HG02852 (cell line): ENCODE measurements around the gene TAAR8.
"Not testable (repeated sequence)": the region's sequence is repeated elsewhere in the genome, so short reads cannot be mapped to it uniquely, and the experiment has no call there.

Source experiments
- ATAC-seq: cut with Tn5 transposase; IDR thresholded peaks from one replicate; pipeline ENCODE4 v1.9.1; 2021; ENCODE audit warnings: mild to moderate bottlenecking, moderate library complexity; ENCODE audit not compliant: unreplicated experiment

TAAR8 gene

DNA sequence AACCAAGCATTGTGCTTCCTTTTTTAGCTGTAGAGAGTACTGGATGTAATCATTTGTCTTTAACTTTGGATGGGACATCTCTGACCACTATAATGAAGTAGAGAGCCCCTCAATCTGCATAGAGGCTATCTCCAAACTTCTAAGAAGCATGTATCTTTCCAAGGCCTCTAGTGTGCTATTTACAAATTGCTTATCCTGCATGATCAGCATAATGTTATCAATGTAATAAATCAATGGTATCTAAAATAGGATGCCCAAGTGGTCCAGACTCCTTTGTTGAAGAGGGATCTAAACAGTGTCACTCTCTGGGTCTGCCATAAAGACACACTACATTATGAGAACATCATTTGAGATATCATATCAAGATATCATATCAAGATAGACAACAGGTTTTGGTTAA, 7.6 kb upstream of the TAAR8 start:
- ATAC-seq, result no peak

DNA sequence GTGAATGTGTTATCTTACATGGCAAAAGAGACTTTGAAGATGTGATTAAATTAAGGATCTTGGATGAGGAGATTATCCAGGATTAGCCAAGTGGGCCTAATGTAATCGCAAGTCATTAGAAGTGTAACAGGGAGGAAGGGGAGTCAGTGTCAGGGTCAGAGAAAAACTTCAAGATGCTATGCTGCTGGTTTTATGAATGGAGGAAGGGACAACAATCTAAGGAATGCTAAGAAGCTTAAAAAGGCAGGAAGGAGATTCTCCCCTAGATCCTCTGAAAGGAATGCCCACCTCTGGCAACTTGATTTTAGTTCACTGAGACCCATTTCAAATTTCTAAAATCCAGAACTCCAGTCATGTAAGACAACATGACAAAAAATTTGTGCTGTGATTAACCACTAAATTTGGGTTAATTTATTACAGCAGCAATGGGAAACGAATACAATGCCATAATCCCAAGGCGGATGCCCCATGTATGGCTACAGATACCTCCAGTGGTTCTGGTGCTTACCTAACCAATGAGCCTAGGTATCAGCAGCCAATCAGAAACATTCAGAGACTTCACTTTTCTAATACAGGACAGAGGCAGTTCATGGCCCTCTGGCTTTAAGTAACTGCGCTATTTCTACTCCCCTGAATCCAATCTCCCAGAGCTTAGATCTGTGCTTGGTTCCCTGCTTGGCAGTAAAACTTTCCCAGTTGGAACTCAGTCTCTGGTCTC, 3.6 kb upstream of the TAAR8 start:
- ATAC-seq, result no peak

DNA sequence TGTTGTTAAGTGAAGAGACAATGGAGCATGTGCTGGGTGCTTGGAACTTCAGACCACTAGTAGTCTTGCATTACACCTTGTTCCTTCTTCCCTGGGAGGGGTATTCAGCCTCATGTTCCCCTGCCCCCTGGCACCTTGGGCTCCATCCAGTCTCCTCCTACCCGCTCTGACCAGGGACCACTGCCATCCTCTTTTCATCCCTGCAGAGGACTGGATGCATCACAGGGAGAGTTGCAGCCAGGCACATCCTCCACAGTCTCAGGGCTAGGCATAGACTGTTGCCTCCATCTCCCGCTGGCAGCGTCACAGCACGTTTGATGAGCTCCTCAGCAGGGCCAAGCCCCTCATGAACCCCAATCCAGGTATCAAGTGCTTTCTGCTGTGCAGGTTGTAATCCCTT, 1.3 kb upstream of the TAAR8 start:
- ATAC-seq, result no peak

DNA sequence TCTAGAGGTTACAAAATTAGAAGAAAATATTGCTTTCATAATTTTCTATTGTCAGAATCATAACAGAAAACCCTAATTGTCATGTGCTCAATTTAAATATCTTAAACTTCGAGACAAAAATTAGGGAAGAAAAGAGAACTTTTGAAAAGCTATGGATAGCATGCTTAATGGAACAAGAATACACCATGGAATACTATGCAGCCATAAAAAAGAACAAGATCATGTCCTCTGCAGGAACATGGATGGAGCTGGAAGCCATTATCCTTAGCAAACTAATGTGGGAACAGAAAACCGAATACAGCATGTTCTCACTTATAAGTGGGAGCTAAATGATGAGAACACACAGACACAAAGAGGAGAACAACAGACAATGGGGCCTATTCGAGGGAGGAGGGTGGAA, 7.6 kb downstream of the TAAR8 start:
- ATAC-seq, result not testable (repeated sequence)

DNA sequence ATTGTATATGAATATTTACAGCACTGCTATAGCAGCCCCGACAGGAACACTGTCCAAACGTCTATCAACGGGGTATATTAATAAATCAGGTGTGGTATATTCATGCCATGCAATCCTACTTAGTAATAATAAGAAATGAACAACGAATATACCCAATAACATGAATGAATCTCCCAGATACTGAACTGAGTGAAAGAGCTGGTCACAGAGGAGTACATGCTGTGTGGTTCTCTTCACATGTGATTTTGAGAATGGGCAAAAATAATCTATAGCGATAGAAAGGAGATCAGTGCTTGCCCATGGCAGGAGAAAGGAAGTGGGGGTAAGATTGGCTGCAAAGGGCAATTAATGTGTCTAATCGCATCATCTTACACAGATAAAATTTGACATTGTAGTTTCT, 13.9 kb downstream of the TAAR8 start:
- no peak for ATAC-seq

DNA sequence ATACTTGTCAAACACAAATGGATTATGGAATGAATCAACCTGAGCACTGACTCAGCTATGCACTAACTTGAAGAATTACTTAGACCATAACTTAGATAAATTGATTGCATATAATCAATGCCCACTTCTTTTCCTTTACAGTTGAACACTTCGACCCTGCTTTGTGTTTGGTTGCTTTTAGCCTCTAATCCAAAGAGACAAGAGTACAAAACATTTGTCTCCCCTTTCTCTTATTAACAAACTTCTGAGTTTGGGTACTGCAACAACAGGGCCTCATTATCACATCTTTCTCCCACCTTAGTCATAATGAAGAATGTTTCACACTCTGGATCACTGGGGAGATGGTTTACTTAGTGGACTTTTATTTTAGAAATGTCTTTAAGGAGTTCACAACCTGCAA, 15.1 kb downstream of the TAAR8 start:
- no peak for ATAC-seq

DNA sequence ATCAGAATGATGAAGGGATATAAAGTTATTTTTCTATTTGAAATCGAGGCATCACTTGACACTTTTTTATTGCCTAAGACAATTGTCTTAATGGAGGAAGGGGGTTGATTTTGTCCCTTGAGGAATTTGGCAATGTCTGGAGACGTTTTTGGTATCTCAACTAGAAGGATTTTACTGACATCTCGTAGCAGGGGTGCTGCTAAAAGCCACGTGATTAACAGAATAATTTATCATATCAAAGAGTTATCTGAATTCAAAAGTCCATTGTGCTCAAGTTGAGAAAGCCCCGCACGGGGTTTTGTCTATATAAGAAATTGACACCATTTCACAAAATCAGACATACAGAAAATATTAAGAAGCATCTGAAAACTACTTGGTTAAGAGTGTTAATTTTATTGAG, 16.1 kb downstream of the TAAR8 start:
- no peak for ATAC-seq

DNA sequence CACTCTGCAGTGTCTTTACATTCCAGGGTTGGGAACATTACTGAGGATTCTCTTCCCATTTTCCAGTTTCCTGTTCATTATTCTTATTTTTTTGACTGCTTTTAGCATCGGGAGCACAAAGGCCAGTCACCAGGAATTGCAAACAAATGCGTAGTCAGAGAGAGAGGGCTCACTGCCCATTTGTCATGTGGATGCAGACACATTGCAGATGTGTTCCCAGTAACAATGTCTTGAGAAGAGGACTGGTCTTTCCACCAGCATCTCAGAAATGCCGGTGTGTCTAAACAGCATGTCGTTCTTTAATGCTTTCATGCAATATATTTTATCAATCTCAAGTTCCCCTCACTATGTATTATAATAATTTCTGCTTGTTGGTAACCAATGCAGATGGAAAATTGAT, 16.7 kb downstream of the TAAR8 start:
- no peak for ATAC-seq

DNA sequence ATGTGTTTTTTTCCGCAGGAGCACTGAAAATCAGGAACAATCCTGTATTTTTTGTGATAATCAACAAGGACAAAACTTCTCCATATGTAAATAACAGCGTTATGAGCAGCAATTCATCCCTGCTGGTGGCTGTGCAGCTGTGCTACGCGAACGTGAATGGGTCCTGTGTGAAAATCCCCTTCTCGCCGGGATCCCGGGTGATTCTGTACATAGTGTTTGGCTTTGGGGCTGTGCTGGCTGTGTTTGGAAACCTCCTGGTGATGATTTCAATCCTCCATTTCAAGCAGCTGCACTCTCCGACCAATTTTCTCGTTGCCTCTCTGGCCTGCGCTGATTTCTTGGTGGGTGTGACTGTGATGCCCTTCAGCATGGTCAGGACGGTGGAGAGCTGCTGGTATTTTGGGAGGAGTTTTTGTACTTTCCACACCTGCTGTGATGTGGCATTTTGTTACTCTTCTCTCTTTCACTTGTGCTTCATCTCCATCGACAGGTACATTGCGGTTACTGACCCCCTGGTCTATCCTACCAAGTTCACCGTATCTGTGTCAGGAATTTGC, 17.8 kb downstream of the TAAR8 start, which contains the start of gene TAAR6:
TAAR6 (plus strand) TSS at position 102 of the 557 bp plus-strand sequence; CDS start at position 102, 0 bp downstream.
- no peak for ATAC-seq

DNA sequence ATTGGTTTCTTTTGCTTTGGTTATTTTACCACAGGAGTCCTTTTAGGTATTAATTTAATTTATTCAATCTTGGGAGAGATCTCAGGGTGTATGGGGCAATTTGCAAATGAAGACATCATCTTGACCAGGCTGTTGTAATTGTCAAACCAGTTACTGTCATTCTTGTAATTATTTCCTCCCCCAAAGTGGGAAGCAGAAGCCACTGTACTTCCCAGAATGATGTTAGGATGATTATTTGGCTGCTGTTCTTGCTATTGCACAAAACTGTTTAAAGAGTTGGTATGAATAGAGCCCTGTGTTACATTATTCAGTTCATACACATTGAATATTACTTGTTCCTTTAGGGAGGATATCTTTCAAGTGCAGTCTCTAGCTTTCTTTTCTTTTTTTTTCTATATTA, 19.3 kb downstream of the TAAR8 start:
- ATAC-seq, result no peak

DNA sequence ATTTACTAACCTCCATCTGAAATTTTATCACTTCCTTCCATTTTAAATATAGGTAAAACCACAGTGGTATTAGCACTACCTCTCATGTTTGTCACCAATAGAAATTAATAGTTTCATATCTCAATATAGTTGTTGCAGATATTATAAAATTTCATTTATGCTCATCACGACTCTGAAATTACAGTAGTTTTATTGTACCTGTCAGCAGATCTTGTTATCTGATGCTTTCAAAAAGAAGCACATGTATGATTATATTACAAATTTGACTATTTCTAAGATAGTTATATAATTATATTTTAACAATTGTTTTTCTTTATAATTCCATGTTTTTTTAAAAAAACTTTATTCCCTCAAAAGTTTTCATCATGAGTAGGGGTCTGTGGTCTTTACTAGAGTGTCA, 32.2 kb downstream of the TAAR8 start:
- no peak for ATAC-seq

DNA sequence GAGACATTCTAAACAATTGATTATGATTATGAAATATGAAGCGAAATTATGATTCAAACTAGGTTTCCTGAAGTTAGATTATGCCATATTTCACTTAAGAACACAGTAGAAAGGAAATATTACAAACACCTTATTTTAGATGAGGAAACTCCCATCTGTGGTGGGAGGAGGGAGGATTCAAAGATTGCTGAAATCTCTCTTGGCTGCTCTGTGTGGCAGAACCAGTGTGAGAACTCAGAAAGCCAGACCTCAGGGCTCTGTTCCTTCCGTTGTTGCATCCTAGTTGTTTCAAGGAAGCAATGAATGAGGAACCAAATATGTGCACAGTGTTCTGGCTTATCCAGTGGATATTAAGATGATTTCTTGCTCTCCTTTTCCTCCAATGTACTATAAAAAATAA, 35.0 kb downstream of the TAAR8 start:
- no peak for ATAC-seq

DNA sequence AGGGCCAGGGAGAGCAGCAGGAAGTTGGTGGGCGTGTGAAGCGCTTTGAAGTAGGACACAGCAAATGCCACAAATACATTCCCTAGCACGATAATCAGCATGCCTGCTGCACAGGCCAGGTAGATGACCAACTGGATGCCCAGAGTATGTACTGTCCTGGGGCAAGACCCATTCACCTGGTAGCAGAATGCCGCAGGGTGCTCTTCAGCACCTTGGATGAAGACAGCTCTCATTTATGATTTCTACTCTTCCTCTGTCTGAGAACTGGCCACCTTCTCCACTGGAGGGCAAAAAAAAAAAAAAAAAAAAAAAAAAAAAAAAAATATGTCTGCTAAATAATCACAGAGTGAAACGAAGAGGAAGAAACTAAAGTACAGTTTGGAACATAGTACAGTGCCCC, 37.0 kb downstream of the TAAR8 start, which contains the start of gene TAAR5:
TAAR5 (minus strand) TSS at position 288 of the 400 bp plus-strand sequence; CDS start at position 233, 55 bp downstream.
- no peak for ATAC-seq

DNA sequence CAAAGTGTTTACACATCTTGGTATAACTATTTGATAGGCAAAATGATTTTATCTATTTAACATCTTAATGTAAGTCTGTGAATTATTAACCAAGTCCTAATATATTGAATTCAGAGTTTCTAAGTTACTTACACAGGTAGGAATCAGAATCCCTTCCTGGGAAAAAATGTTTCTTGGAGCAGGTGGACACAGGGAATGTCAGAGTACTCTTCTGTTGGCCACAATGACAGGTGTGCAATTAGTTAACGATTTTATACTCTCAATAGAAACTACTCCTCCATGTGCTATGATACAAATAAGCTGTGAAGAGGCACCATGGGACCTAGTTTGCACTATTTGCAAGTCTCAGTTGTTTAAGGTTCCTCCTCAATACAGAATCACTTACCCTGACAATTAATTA, 37.9 kb downstream of the TAAR8 start:
- no peak for ATAC-seq

DNA sequence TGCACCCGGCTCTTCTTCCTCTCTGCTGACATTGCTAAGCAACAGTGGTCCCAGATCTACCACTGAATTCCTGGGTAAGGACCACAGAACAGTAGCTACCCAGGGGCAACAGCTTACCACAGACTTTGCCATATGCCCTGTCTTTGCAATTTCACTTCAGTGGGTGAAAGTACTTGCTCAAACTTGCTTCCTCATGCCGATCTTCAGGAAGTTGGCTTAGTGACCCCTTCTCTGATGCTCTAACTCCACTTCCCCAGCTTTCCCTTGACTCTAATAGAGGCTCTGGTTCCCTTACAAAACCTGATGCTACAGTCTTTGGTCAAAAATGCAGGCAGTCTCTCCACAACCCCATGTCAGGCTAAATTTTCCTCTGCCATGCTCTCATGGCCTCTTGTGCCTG, 40.4 kb downstream of the TAAR8 start:
- ATAC-seq, result no peak

DNA sequence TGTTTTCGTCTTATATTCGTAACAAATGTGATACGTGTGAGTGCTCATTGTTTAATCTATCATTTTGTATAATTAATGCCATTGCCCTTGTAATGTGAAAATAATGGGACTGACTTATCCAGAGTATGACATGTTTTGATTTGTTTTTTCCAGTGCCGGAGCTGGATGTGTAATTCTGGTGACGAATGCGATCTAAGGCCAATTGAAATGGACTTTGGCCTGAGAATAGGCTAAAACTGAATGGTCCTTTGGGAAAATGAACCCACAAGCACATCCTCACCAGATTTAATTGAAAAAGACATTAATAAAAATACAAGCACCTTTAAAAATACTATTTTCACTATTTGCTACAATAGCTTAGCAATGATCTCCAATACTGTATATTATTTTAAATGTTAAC, 43.7 kb downstream of the TAAR8 start:
- ATAC-seq, result no peak

DNA sequence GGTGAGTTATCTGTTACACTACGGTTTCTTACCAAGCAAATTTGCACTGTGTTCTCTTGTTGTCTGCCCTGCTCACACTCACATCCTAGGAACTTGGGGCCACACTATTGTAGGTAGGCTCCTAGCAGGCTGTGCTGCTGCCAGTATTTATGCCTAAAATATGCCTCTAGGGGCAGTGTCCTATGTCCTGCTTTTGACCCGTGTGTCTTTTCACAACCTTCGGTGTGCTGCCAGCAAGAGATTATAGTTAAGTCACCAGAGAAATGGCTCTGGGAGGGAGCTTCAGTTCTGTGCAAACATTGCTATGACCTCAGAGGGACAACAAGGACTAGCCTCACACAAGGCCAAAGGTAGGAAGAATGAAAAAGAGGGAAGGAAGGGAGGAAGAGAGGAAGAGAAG, 46.0 kb downstream of the TAAR8 start:
- ATAC-seq, result no peak

DNA sequence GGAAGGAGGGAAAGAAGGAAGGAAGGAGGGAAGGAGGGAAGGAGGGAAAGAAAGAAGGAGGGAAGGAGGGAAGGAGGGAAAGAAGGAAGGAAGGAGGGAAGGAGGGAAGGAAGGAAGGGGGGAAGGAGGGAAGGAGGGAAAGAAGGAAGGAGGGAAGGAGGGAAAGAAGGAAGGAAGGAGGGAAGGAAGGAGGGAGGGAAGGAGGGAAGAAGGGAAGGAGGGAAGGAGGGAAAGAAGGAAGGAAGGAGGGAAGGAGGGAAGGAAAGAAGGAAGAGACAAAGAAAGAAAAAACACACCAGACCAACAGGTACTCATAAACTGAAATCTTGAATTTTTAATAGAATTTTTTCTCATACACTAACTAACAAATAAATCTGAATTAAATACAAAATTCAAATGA, 48.4 kb downstream of the TAAR8 start:
- ATAC-seq, result not testable (repeated sequence)
